NCI-H2196 treated with DMSO at 0.1 percent for 48 hours (cell line): ENCODE data around the gene NSUN7.
A peak's percentile ranks its signal among the peaks of the same experiment; 100 is the strongest.
"Not testable (repeated sequence)": the region's sequence is repeated elsewhere in the genome, so short reads cannot be mapped to it uniquely, and the experiment has no call there.

Experiments
- DNase-seq: peaks from one replicate; lab custom pipeline; 2025; ENCODE audit not compliant: unreplicated experiment; lab: John Stamatoyannopoulos, UW

NSUN7 gene

DNA sequence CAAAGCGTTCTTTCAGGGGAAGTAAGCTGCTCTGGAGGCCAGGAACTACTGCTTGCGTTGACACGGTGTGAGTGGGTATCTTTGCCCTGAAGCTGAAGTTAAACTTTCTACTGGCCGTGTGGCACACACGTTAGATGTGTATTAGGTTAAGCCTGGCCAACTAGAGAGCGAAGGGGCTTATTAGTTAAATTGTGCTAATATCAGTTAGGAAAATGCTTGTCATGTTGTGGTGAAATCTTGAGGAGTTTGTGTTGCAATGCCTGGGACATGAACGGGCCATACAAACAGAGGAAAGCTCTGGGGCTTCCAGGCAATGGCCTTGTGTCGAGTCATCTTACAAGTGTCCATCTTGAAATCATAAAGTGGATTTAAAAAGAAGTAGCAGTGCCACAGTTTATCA is 62.6 kb downstream of the NSUN7 start:
- no peak for DNase-seq

DNA sequence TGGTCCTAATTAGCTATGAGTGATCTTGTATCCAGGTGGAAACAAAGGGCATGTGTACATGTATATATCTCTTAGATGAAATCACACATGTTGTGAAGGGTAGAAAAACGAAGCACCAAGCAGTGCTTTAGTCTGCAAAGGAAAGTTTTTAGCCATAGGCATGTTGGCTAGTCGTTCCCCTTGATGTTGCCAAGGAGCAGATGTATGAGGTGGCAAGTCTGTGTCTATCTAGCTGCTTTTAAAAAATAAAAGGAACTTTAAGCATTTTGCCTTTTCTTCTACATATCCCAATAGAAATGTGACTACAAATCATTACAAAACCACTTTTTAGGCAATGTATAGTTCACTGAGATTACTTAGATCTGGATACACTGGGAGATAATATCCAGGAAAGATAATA is 63.1 kb downstream of the NSUN7 start:
- no peak for DNase-seq

- DNase-seq = not testable (repeated sequence)
These were observed 67.4 kb downstream of the NSUN7 start for GRCh38 chr4:40817157-40817556.

DNA sequence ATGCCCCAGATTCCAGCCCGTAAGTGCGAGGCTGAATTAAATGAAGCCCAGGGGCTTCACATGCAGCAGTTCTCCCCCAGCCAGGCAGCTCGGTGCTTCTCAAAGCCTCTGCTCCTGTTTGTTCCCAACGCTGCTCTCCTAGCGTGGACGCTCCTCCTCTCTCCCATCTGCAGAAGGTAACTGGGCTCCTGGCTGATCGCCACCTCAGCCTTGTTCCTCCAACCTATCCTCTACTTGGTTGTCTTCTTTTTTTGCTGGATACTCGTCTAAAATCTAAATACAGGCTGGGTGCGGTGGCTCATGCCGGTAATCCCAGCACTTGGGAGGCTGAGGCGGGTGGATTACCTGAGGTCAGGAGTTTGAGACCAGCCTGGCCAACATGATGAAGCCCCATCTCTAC is 70.3 kb downstream of the NSUN7 start:
- no peak for DNase-seq

GRCh38 chr4:40822420-40823166 is 72.8 kb downstream of the NSUN7 start:
- DNase-seq = no peak

DNA sequence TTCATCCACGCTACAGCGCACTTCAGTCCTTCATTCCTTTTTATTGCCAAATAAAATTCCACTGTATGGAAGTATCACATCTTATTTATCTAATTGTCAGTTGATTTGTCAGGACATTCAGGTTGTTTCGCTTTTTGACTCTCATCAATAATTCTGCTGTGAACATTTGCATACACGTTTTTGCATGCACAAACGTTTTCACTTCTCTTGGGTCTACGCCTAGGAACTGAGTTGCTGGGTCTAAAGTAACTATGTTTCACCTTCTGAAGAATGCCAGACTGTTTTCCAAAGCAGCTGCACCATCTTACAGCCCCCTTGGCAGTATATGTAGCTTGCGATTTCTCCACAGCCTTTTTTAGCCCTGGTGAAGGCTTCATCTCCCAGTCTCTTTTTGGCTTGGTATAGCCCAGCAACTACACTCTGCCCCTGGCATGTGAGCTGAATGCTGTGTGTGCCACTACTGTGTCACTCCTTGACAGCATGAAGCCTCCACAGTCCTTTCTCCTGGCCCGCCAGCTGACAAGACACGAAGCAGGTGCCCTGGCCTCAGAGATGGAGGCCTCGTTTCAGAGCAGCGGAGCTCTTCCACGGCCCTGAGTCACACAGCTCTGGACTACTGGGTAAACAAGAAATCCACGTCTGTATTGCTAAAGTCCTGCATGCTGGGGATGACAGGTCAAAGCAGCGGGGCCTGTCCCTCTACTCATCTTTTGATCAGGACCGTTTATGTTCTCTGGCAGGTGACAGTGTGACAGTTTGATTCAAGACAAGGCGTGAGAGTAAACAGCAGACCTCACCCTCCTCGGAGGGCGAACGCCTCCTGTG is 75.5 kb downstream of the NSUN7 start:
- DNase-seq = no peak

DNA sequence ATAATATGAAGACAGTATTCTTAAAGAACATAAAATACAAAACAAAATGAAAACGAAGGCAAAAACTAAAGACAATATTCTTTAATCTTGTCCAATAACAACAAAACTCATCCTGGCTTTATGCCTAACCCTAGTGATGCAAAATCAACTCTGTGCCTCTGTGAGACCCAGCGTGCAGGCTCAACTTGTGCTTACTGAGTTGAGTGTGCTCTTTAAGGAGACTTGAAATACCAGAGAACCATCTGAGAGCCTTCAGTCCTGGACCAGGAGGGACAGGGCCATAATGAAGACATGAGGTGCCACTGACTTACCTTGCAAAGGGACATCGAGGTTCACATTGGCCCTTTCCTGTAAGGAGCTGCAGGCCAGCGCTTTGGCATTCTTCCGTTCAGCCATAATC is 77.1 kb downstream of the NSUN7 start:
- no peak for DNase-seq

- DNase-seq = no peak
These were observed 78.0 kb downstream of the NSUN7 start for GRCh38 chr4:40827758-40828157.

DNA sequence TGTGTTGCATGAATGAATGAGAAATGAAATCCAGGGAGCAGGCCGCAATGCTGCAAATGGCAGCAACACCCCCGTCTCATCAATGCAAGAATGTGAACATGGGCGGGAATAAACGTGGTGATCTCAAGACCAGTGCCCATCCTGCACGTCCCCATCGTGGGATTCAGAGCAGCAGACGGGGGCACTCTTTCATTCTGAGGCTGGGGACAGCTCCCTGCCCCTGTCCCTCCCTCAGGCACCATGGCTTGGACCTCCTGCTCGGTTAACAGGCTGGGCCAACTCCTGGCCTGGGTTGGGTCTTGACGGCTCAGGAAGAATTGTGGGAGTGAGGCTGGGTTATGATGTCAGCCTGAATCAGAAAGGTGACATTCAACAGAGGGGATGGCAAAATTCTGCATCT is 78.9 kb downstream of the NSUN7 start:
- no peak for DNase-seq

GRCh38 chr4:40829586-40829985 is 79.8 kb downstream of the NSUN7 start:
- DNase-seq = no peak

GRCh38 chr4:40831146-40831907 is 81.6 kb downstream of the NSUN7 start:
- no peak for DNase-seq

DNA sequence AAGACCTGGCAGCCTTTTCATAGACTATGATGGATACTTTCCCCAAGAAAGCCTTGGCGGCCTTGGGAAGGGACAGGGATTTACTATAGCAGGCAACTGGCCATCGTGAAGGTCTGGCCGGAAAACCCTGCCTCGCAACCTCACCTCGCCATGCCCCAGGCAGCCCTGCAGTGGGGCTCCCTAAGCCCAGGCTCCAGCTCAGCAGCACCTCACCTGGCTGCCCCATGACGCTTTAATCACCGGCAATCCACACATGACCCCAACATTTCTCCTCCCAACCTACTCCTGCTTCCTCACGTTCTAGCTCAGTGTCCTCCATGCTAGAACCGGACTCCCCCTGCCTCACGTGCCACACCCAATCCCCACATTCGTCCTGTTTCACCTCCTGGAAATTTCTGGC is 82.4 kb downstream of the NSUN7 start:
- no peak for DNase-seq

- no peak for DNase-seq
These were observed 83.5 kb downstream of the NSUN7 start for GRCh38 chr4:40833212-40833611.

DNA sequence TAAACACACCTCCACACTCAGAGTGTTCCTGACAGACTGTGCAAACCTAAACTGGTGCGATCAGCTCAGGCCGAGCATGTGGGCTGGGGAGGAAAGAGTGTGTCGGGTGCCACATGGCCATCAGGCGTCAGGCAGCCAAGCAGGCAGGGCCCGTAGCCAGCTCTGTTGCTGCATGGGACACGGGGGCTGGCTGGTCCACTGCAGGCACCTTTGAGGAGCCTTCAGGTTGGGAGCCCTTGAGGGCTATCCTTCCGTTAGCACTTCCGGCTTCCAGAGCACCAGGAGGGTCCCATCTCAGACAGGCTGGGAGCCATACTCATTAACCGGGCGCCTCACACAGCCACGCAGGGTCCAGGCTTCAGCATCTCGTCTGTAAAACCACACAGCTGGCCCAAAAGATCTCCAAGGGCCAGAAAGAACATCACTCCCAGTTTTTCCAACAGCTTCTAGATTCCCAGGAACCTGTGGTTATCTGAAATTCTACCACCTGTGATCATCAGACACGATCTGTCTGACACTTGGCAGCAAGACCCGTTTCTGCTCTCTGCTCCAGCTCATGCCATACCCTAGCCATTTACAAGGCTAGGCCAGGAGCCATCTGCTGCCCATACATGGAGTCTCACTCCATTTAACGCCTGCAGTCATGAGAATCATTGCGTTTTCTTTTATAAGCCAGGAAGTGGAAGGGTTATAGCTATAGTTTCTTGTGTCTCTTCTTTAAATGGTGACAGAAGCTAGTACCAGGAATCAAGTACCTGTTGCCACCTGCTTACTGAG is 87.5 kb downstream of the NSUN7 start:
- peak; percentile 50 for DNase-seq

- no peak for DNase-seq
These were observed 89.0 kb downstream of the NSUN7 start for GRCh38 chr4:40838742-40839141.

DNA sequence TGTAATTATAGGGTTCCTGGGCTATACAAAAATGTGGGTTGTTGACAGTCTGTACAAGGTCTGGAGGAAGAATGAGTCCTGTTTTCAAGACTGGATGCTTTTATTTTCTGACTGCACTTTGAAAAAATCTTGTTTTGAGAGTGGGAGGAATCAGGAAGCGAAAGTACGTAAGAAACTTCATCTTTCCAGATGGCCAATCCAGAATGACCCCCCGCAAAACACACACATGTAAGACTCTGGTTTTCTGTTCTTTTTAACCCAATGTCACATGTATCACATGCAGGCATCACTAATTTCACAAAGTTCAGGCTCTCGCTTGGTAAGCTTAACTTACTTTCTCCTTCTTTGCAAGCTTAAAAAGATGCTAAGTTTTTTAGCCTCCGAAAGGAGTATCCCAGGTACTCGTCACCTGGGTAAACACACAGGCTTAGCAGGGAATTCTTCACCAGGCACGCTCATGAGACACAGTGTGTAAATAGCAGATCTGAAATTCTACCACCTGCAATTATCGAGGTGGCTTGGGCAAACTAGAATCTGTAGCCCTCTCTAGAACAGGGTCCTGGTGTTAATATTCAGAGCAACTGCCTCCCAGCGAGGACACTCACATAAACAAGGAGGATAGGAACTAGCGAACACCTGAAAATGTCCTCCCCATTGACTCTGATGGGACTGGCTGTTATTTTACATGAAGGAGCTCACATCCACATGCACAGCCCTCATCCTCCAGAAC is 90.7 kb downstream of the NSUN7 start:
- DNase-seq = no peak

GRCh38 chr4:40840985-40841571 is 91.3 kb downstream of the NSUN7 start:
- peak; percentile 86 for DNase-seq

- peak; percentile 69 for DNase-seq
These were observed 92.6 kb downstream of the NSUN7 start for GRCh38 chr4:40842318-40842717.

GRCh38 chr4:40842725-40843423 is 93.1 kb downstream of the NSUN7 start:
- DNase-seq = peak; percentile 67
